SK-N-SH (cell line): ENCODE measurements around the gene STT3A. TPM values are rescaled to one million over a fixed set of nuclear protein-coding genes. Genes with fewer than 3 reads are reported as not detected.
"Not testable (repeated sequence)": the region's sequence is repeated elsewhere in the genome, so short reads cannot be mapped to it uniquely, and the experiment has no call there.

Experiments
- CTCF ChIA-PET: fragments of 300-600, 350-600 bp; formaldehyde crosslinking; extraction: SDS; loops from one replicate; lab custom pipeline; 2021; lab: Yijun Ruan, JAX
- POLR2A ChIA-PET: fragments of 350-600 bp; sonication (Branson Sonifier 250); formaldehyde crosslinking; extraction: SDS; loops from one replicate; lab custom pipeline; 2020; ENCODE audit warnings: antibody characterized with exemption, inconsistent platforms; lab: Yijun Ruan, JAX
- DNase-seq: peaks from one replicate; pipeline ENCODE4 v3.0.0; 2012
- H2AFZ ChIP-seq: fragments of 200-600 bp; sonication (generic); 2 replicates; pipeline ENCODE4 v1.8.1; 2016; ENCODE audit warnings: antibody characterized with exemption, mild to moderate bottlenecking, low read depth
- H3F3A ChIP-seq: fragments of 200-600 bp; sonication (generic); replicated peaks from 2 replicates; pipeline ENCODE3; 2016; ENCODE audit warnings: antibody characterized with exemption, mild to moderate bottlenecking; ENCODE audit not compliant: insufficient read depth
- H3K27ac ChIP-seq, 2 experiments: fragments of 200-500 bp in 1 of 2; fragments of 200-600 bp in 1 of 2; sonication (Bioruptor generic) in 1 of 2; sonication (generic), shearing (Covaris generic) in 1 of 2; 2 replicates each; pipeline versions ENCODE4 v1.5.1 to v1.6.1; 2014 to 2016; ENCODE audit warnings: low read depth in 2 of 2, inconsistent platforms in 1 of 2, low read length in 1 of 2, mild to moderate bottlenecking in 1 of 2, mixed read lengths in 1 of 2
- H3K27me3 ChIP-seq: fragments of 200-600 bp; sonication (generic), shearing (Covaris generic); 2 replicates; pipeline ENCODE4 v1.6.1; 2016; ENCODE audit warnings: mixed run types; ENCODE audit not compliant: insufficient read depth
- H3K36me3 ChIP-seq, 2 experiments: fragments of 200-500 bp in 1 of 2; fragments of 200-600 bp in 1 of 2; sonication (Bioruptor generic) in 1 of 2; sonication (generic) in 1 of 2; replicated peaks in 1 of 2; 2 replicates each; pipeline versions ENCODE3 to v1.5.1; 2014 to 2016; ENCODE audit warnings: low read length in 1 of 2, mild to moderate bottlenecking in 1 of 2; ENCODE audit not compliant: insufficient read depth in 2 of 2, control insufficient read depth in 1 of 2
- H3K4me1 ChIP-seq, 2 experiments: fragments of 200-500 bp in 1 of 2; fragments of 200-600 bp in 1 of 2; sonication (Bioruptor generic) in 1 of 2; sonication (generic), shearing (Covaris generic) in 1 of 2; 2 replicates each; pipeline versions ENCODE4 v1.5.1 to v1.6.1; 2014 to 2016; ENCODE audit warnings: low read depth in 1 of 2, low read length in 1 of 2, mixed run types in 1 of 2; ENCODE audit not compliant: insufficient read depth in 2 of 2, control insufficient read depth in 1 of 2
- H3K4me2 ChIP-seq: fragments of 200-600 bp; sonication (generic), shearing (Covaris generic); 2 replicates; pipeline ENCODE4 v1.6.1; 2017; ENCODE audit warnings: mixed run types
- H3K4me3 ChIP-seq, 2 experiments: fragments of 200-500 bp in 1 of 2; fragments of 200-600 bp in 1 of 2; sonication (Bioruptor generic) in 1 of 2; sonication (generic), shearing (Covaris generic) in 1 of 2; 2 replicates each; pipeline versions ENCODE4 v1.5.1 to v1.8.1; 2014 to 2016; ENCODE audit warnings: low read depth in 2 of 2, inconsistent platforms in 1 of 2, low read length in 1 of 2, mild to moderate bottlenecking in 1 of 2, mixed read lengths in 1 of 2, moderate library complexity in 1 of 2
- H3K79me2 ChIP-seq: fragments of 200-600 bp; sonication (generic); 2 replicates; pipeline ENCODE4 v1.8.1; 2017; ENCODE audit warnings: mild to moderate bottlenecking; ENCODE audit not compliant: insufficient read depth
- H3K9ac ChIP-seq: fragments of 200-600 bp; sonication (generic); 2 replicates; pipeline ENCODE4 v1.6.1; 2017; ENCODE audit warnings: mixed run types
- H3K9me2 ChIP-seq: fragments of 200-600 bp; sonication (generic); 2 replicates; pipeline ENCODE4 v1.6.1; 2017; ENCODE audit warnings: mixed run types
- H3K9me3 ChIP-seq: fragments of 200-600 bp; sonication (generic); 2 replicates; pipeline ENCODE4 v1.6.1; 2017; ENCODE audit warnings: mixed run types, mild to moderate bottlenecking, moderate library complexity
- H4K20me1 ChIP-seq: fragments of 200-600 bp; sonication (generic); 2 replicates; pipeline ENCODE4 v1.6.1; 2017; ENCODE audit warnings: mild to moderate bottlenecking, mixed run types; ENCODE audit not compliant: insufficient read depth
- EP300 ChIP-seq, 2 experiments: IDR thresholded peaks; 2 replicates each; pipeline versions ENCODE4 v1.4.0 to v1.6.1; 2012; ENCODE audit warnings: borderline replicate concordance in 1 of 2, low read depth in 1 of 2, low read length in 1 of 2
- EZH2phosphoT487 ChIP-seq: fragments of 200-600 bp; sonication (generic); IDR thresholded peaks from 2 replicates; pipeline ENCODE4 v1.6.1; 2017; ENCODE audit warnings: low read depth, mixed run types, mild to moderate bottlenecking, antibody characterized with exemption, moderate library complexity, borderline replicate concordance
- FOXM1 ChIP-seq: IDR thresholded peaks from 2 replicates; pipeline ENCODE4 v1.4.0; 2012; ENCODE audit warnings: low read depth, mild to moderate bottlenecking
- JUND ChIP-seq: IDR thresholded peaks from 2 replicates; pipeline ENCODE4 v1.4.0; 2012
- MEF2A ChIP-seq: IDR thresholded peaks from 2 replicates; pipeline ENCODE4 v1.4.0; 2012; ENCODE audit warnings: low read depth, borderline replicate concordance
- NFIC ChIP-seq: IDR thresholded peaks from 2 replicates; pipeline ENCODE4 v1.4.0; 2012; ENCODE audit warnings: borderline replicate concordance
- RAD21 ChIP-seq: IDR thresholded peaks from 2 replicates; pipeline ENCODE4 v1.6.1; 2012; ENCODE audit warnings: mild to moderate bottlenecking, low read length
- RCOR1 ChIP-seq: fragments of 150-350 bp; IDR thresholded peaks from 2 replicates; pipeline ENCODE4 v1.6.1; 2017; ENCODE audit warnings: antibody characterized with exemption, low read length
- RFX5 ChIP-seq: IDR thresholded peaks from 2 replicates; pipeline ENCODE4 v1.6.1; 2012; ENCODE audit warnings: mild to moderate bottlenecking, improper control_type of control experiment, low read length
- SIN3A ChIP-seq: IDR thresholded peaks from 2 replicates; pipeline ENCODE4 v1.6.1; 2012; ENCODE audit warnings: low read depth, mild to moderate bottlenecking, low read length, moderate library complexity, borderline replicate concordance
- SMC3 ChIP-seq: IDR thresholded peaks from 2 replicates; pipeline ENCODE4 v1.6.1; 2012; ENCODE audit warnings: low read depth, low read length, improper control_type of control experiment
- TCF12 ChIP-seq: IDR thresholded peaks from 2 replicates; pipeline ENCODE4 v1.4.0; 2012
- TEAD4 ChIP-seq: IDR thresholded peaks from 2 replicates; pipeline ENCODE4 v1.4.0; 2012; ENCODE audit warnings: mild to moderate bottlenecking, borderline replicate concordance; ENCODE audit not compliant: insufficient read depth
- WGBS: methylation state at CpG from one replicate; pipeline ENCODE4 v1.1.6; 2017; ENCODE audit warnings: low lambda C conversion rate; 5-methylcytosine and 5-hydroxymethylcytosine counted together
- polyA plus RNA-seq, 3 experiments: library from polyadenylated mRNA; depleted of rRNA; stranded (reverse); fragments of >200 nt; gene quantifications; 2 replicates each; pipeline ENCODE4 v1.2.3, GENCODE V29; 2012
- TF ChIP-seq, protein P1 (sequence below): fragments of 150-350 bp; IDR thresholded peaks from 2 replicates; pipeline ENCODE4 v1.6.1; 2017; ENCODE audit warnings: antibody characterized with exemption, low read length, low read depth, borderline replicate concordance
- TF ChIP-seq, protein P2 (sequence below): IDR thresholded peaks from 2 replicates; pipeline ENCODE4 v1.4.0; 2012; ENCODE audit warnings: low read depth, borderline replicate concordance
- TF ChIP-seq, protein P3 (sequence below): IDR thresholded peaks from 2 replicates; pipeline ENCODE4; 2012
- TF ChIP-seq, protein P4 (sequence below): IDR thresholded peaks from 2 replicates; pipeline ENCODE4 v1.4.0; 2012; ENCODE audit warnings: low read depth, borderline replicate concordance

The STT3A gene
- polyA plus RNA-seq, 1 of the 3 experiments (the other 2 are of a cell fraction), result 101 TPM

DNA sequence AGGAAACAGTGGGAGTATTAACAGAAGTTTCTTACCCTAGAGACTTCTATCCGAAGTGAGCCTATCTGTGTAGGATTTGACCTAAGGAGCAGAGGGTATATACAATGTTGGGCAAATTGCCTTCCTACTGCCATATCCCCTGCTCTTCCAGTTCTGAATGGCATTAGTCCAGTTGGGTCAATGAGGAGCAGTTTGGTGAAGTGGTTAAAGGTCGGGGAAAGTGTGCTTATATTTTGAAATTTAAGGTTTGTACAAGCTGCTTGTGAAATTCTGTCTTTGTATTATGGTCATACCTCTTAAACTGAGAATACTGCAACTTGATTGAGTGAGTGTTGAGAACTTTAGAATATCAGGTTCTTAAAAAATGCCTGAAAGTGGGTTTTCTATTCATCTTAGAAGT lies 21.7 kb upstream of the STT3A start:
- no peak for TF ChIP-seq JUND
- H3K9ac ChIP-seq, result no peak overlapping the region
- H3K4me1 ChIP-seq, result peaks cover 10 to 11% of the 10 kb centered on the region in 2 experiments; a peak in 3 of 4 replicates
- no peaks in the 10 kb centered on the region for H3K27me3 ChIP-seq
- peaks cover 39% of the 10 kb centered on the region for H3K79me2 ChIP-seq
- ChIA-PET POLR2A (no interaction called here), CTCF (no interaction called here)
- H3K9me3 ChIP-seq, result no peaks in the 10 kb centered on the region
- no peaks in the 10 kb centered on the region for H3K9me2 ChIP-seq
- H2AFZ ChIP-seq, result no peak overlapping the region
- no peak for DNase-seq
- H3F3A ChIP-seq, result no peaks in the 10 kb centered on the region
- peaks cover 28 to 44% of the 10 kb centered on the region in 2 experiments for H3K36me3 ChIP-seq
- H3K4me2 ChIP-seq, result peak overlapping the region; percentile 85
- H3K27ac ChIP-seq, result no peak overlapping the region
- H3K4me3 ChIP-seq, result peak overlapping the region in 1 of 2 experiments; percentile 22; a peak in 1 of 4 replicates
- 78% methylated on average over 2 of the region's 2 CpGs for WGBS
- no peaks in the 10 kb centered on the region for H4K20me1 ChIP-seq

DNA sequence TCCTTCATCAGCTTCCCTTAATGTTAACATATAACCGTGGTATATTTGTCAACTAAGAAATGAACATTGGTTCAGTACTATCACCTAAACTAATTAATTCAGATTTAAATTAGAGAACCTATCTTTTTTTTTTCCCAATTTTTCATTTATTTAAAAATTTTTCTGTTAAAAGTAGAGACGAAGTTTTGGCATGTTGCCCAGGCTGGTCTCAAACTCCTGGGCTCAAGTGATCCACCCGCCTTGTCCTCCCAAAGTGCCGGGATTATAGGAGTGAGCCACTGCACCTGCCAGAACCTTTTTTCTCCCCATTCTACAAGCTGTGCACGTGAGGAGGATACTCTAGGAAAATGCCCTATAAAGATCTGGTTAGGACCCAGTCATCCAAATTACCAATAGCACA lies 19.7 kb upstream of the STT3A start:
- POLR2A ChIA-PET, result no interaction called here
- Histone ChIP-seq H3K79me2 (peaks cover 39% of the 10 kb centered on the region), H3K36me3 (peaks cover 45 to 62% of the 10 kb centered on the region in 2 experiments), H4K20me1 (no peaks in the 10 kb centered on the region), H3K4me3 (no peak overlapping the region), H3K27me3 (no peaks in the 10 kb centered on the region), H3K27ac (no peak overlapping the region), H3F3A (no peaks in the 10 kb centered on the region), H2AFZ (no peak overlapping the region), H3K4me1 (peaks cover 10 to 11% of the 10 kb centered on the region in 2 experiments; a peak in 3 of 4 replicates), H3K9me3 (no peaks in the 10 kb centered on the region), H3K4me2 (no peak overlapping the region), H3K9ac (no peak overlapping the region), H3K9me2 (no peaks in the 10 kb centered on the region)
- DNase-seq, result no peak
- WGBS, result 88% methylated on average over 5 of the region's 5 CpGs
- TF ChIP-seq EZH2phosphoT487 (no peak), EP300 (IDR thresholded peaks at IDR 0.05; ENCODE audit: borderline replicate concordance in 1 of 2, low read depth in 1 of 2, low read length in 1 of 2) (no peak), TCF12 (no peak), MEF2A (no peak), NFIC (no peak), RAD21 (no peak), FOXM1 (no peak), SIN3A (no peak), SMC3 (no peak), JUND (no peak), TEAD4 (no peak), RCOR1 (no peak), RFX5 (no peak)
- TF ChIP-seq, protein P1, sequence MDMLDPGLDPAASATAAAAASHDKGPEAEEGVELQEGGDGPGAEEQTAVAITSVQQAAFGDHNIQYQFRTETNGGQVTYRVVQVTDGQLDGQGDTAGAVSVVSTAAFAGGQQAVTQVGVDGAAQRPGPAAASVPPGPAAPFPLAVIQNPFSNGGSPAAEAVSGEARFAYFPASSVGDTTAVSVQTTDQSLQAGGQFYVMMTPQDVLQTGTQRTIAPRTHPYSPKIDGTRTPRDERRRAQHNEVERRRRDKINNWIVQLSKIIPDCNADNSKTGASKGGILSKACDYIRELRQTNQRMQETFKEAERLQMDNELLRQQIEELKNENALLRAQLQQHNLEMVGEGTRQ, result no peak
- TF ChIP-seq, protein P2, sequence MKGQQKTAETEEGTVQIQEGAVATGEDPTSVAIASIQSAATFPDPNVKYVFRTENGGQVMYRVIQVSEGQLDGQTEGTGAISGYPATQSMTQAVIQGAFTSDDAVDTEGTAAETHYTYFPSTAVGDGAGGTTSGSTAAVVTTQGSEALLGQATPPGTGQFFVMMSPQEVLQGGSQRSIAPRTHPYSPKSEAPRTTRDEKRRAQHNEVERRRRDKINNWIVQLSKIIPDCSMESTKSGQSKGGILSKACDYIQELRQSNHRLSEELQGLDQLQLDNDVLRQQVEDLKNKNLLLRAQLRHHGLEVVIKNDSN, result no peak
- TF ChIP-seq, protein P3, sequence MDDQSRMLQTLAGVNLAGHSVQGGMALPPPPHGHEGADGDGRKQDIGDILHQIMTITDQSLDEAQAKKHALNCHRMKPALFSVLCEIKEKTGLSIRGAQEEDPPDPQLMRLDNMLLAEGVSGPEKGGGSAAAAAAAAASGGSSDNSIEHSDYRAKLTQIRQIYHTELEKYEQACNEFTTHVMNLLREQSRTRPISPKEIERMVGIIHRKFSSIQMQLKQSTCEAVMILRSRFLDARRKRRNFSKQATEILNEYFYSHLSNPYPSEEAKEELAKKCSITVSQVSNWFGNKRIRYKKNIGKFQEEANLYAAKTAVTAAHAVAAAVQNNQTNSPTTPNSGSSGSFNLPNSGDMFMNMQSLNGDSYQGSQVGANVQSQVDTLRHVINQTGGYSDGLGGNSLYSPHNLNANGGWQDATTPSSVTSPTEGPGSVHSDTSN, result no peak
- TF ChIP-seq, protein P4, sequence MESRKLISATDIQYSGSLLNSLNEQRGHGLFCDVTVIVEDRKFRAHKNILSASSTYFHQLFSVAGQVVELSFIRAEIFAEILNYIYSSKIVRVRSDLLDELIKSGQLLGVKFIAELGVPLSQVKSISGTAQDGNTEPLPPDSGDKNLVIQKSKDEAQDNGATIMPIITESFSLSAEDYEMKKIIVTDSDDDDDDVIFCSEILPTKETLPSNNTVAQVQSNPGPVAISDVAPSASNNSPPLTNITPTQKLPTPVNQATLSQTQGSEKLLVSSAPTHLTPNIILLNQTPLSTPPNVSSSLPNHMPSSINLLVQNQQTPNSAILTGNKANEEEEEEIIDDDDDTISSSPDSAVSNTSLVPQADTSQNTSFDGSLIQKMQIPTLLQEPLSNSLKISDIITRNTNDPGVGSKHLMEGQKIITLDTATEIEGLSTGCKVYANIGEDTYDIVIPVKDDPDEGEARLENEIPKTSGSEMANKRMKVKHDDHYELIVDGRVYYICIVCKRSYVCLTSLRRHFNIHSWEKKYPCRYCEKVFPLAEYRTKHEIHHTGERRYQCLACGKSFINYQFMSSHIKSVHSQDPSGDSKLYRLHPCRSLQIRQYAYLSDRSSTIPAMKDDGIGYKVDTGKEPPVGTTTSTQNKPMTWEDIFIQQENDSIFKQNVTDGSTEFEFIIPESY, result no peak
- CTCF ChIA-PET, result no interaction called here

DNA sequence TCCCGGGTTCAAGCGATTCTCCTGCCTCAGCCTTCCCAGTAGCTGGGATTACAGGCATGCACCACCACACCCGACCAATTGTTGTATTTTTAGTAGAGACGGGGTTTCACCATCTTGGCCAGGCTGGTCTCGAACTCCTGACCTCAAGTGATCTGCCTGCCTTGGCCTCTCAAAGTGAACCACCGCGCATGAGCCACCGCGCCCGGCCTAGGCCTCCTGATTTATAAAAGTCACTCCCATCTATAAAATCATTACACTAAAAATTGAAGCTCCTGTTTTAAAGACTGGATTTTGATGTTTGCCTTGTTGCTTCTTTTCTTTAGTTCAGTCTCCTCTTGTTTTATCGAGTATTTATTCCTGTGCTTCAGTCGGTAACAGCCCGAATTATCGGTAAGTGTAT lies 15.5 kb upstream of the STT3A start:
- H3K4me2 ChIP-seq, CTCF ChIA-PET, H3K9ac ChIP-seq, H4K20me1 ChIP-seq, H3K4me3 ChIP-seq, H2AFZ ChIP-seq, H3K9me2 ChIP-seq, H3F3A ChIP-seq, H3K4me1 ChIP-seq, H3K27me3 ChIP-seq, DNase-seq, POLR2A ChIA-PET, H3K9me3 ChIP-seq, H3K27ac ChIP-seq: not testable (repeated sequence)
- peaks cover 68 to 89% of the 10 kb centered on the region in 2 experiments for H3K36me3 ChIP-seq
- peaks cover 11% of the 10 kb centered on the region; the same call in 1 of the 2 replicates for H3K79me2 ChIP-seq
- WGBS, result 96% methylated on average over 14 of the region's 14 CpGs
